MG63 (cell line): ENCODE data around the gene PTPRCAP. TPM values are rescaled to one million over a fixed set of nuclear protein-coding genes. Genes with fewer than 3 reads are reported as not detected.

ENCODE experiments used
- DNase-seq: peaks from one replicate; pipeline ENCODE4 v3.0.0-alpha.2; 2020
- H3K27me3 ChIP-seq: fragments of 250-450 bp; sonication (Bioruptor Pico); 2 replicates; pipeline ENCODE4 v1.5.1; 2020; ENCODE audit warnings: mild to moderate bottlenecking, moderate library complexity
- H3K36me3 ChIP-seq: fragments of 250-450 bp; sonication (Bioruptor Pico); 2 replicates; pipeline ENCODE4 v1.5.1; 2020; ENCODE audit warnings: mild to moderate bottlenecking, moderate library complexity
- H3K4me3 ChIP-seq: fragments of 250-450 bp; sonication (Bioruptor Pico); 2 replicates; pipeline ENCODE4 v1.5.1; 2020; ENCODE audit warnings: mild to moderate bottlenecking, moderate library complexity
- H3K9me3 ChIP-seq: fragments of 250-450 bp; sonication (Bioruptor Pico); 2 replicates; pipeline ENCODE4 v1.5.1; 2020; ENCODE audit warnings: mild to moderate bottlenecking, moderate library complexity
- total RNA-seq: library from RNA; depleted of rRNA; stranded (reverse); fragments of >200 nt; shearing (Covaris generic); gene quantifications from 2 replicates; pipeline ENCODE4 v1.2.3, GENCODE V29; 2014; ENCODE audit warnings: low replicate concordance

PTPRCAP gene
- total RNA-seq, 1 experiment from 2014 or later: not detected

DNA sequence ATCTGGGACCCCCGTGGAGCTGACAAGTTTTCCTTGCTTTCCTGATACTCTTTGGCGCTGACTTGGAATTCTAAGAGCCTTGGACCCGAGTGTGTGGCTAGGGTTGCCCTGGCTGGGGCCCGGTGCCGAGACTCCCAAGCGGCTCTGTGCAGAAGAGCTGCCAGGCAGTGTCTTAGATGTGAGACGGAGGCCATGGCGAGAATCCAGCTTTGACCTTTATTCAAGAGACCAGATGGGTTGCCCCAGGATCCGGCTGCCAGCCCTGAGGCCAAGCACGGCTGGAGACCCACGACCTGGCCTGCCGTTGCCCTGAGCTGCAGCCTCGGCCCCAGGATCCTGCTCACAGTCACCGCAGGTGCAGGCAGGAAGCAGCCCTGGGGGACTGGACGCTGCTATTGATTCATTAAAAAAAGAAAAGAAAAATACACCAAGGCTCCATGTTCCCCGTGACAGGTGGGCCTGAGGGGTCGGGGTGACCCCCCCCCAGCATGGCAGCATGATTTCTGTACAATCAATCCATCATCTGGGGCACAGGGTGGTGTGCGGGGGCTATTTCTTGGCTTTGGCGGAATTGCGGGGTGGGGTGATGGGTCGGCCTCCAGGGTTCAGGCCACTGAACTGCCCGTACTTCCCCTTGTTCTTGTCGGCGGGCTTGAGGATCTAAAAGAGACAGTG, 39.4 kb downstream of the PTPRCAP start:
- no peaks in the 10 kb centered on the region for H3K27me3 ChIP-seq
- H3K4me3 ChIP-seq: no peak overlapping the region
- no peaks in the 10 kb centered on the region for H3K9me3 ChIP-seq
- DNase-seq: no peak
- H3K36me3 ChIP-seq: peaks cover 47% of the 10 kb centered on the region

- peaks cover 47% of the 10 kb centered on the region for H3K36me3 ChIP-seq
- no peak for DNase-seq
Observed at GRCh38 chr11:67397536-67397935, 39.9 kb downstream of the PTPRCAP start.

DNA sequence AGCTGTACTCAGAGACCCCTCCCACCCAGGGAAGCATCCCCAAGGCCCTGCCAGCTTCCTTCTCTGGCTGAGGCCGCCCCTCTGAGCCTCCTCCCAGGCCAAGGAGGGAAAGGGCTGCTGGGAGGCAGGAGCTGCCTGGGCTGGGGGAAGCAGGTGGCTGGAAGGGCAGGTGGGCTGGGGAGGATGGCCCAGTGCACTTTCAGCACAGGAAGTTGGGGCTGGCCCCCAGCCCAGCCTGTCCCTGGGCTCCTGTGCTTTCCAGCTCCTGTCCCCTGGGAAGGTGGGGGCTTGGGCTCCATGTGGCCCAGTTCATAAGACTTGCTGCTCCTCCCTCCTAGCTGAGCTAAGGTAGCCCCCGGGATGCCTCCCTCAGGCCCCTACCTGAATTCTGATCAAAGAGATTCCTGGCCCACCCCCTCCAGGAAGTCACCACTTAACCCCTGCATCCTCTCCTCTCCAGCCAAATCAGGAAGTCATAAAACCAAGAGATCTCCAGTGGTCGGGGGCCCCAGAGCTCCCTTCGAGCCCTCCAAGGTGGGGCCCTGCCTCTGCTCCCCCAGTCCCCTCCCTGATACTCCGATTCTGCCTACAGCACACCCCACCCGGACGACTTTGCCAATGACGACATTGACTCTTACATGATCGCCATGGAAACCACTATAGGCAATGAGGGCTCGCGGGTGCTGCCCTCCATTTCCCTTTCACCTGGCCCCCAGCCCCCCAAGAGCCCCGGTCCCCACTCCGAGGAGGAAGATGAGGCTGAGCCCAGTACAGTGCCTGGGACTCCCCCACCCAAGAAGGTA, 40.7 kb downstream of the PTPRCAP start:
- H3K4me3 ChIP-seq: no peak overlapping the region
- H3K27me3 ChIP-seq: no peaks in the 10 kb centered on the region
- H3K9me3 ChIP-seq: no peaks in the 10 kb centered on the region
- peaks cover 49% of the 10 kb centered on the region for H3K36me3 ChIP-seq
- no peak for DNase-seq

More at GRCh38 chr11:67397536-67397935, 39.9 kb downstream of the PTPRCAP start:
- Histone ChIP-seq H3K4me3 (no peak overlapping the region), H3K27me3 (no peaks in the 10 kb centered on the region), H3K9me3 (no peaks in the 10 kb centered on the region)

DNA sequence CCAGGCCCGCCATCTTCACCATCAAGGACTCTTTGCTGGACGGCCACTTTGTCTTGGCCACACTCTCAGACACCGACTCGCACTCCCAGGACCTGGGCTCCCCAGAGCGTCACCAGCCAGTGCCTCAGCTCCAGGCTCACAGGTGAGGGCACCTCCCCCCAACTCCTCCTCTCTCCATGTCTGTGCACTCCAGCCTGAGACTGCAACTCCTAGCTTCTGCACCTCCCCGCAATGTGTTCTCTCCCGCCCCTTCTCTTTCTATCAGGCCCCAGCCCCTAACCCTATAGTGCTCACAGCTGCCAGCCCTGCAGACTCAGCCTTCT, 41.3 kb downstream of the PTPRCAP start:
- DNase-seq: no peak
- Histone ChIP-seq H3K36me3 (peaks cover 48% of the 10 kb centered on the region), H3K4me3 (no peak overlapping the region), H3K27me3 (no peaks in the 10 kb centered on the region), H3K9me3 (no peaks in the 10 kb centered on the region)

- Histone ChIP-seq H3K36me3 (peaks cover 43% of the 10 kb centered on the region), H3K9me3 (no peaks in the 10 kb centered on the region), H3K4me3 (no peak overlapping the region), H3K27me3 (no peaks in the 10 kb centered on the region)
- DNase-seq: no peak
Observed at GRCh38 chr11:67395555-67396258, 41.8 kb downstream of the PTPRCAP start.

DNA sequence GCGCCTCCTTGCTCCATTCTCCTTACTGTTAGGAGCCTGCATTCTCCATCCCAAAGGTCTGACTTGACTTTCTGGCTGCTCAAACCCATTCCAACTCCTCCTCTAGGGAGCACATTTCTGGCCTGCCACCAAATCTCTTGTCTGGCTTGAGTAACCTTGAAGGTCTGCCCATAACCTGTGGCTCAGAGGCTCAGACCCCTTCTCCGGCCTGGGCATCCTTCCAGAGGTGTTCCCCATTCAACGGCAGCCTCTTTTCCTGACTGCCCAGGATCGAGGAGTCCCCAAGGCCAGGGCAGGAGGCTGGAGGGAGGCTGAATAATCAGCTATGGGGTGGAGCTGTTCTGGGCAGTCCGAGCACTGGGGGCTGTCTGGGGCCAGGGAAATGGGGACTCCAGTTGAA, 43.5 kb downstream of the PTPRCAP start:
- DNase-seq: no peak
- Histone ChIP-seq H3K9me3 (no peaks in the 10 kb centered on the region), H3K36me3 (peaks cover 27% of the 10 kb centered on the region), H3K27me3 (no peaks in the 10 kb centered on the region), H3K4me3 (no peak overlapping the region)

- DNase-seq: no peak
- H3K27me3 ChIP-seq: no peaks in the 10 kb centered on the region
- H3K9me3 ChIP-seq: no peaks in the 10 kb centered on the region
- no peak overlapping the region for H3K4me3 ChIP-seq
- peaks cover 22% of the 10 kb centered on the region for H3K36me3 ChIP-seq
Observed at GRCh38 chr11:67393437-67393836, 44.0 kb downstream of the PTPRCAP start.

GRCh38 chr11:67392183-67392715, 45.2 kb downstream of the PTPRCAP start:
- DNase-seq: no peak
- H3K9me3 ChIP-seq: no peaks in the 10 kb centered on the region
- H3K36me3 ChIP-seq: peaks cover 11% of the 10 kb centered on the region
- H3K4me3 ChIP-seq: peak overlapping the region; percentile 83
- no peaks in the 10 kb centered on the region for H3K27me3 ChIP-seq

GRCh38 chr11:67391304-67392182, 45.9 kb downstream of the PTPRCAP start, which contains the start of gene RAD9A:
TSS of gene RAD9A (plus strand) at chr11:67391986. CDS start at chr11:67392045, 59 bp downstream.
- Histone ChIP-seq H3K4me3 (peak within 1 kb of the TSS; percentile 83), H3K36me3 (peaks cover 7% of the 10 kb centered on the region), H3K27me3 (no peaks in the 10 kb centered on the region), H3K9me3 (no peaks in the 10 kb centered on the region)
- DNase-seq: peak; percentile 95

GRCh38 chr11:67390947-67391303, 46.6 kb downstream of the PTPRCAP start:
- Histone ChIP-seq H3K27me3 (no peaks in the 10 kb centered on the region), H3K4me3 (peak overlapping the region; percentile 83), H3K36me3 (peaks cover 5% of the 10 kb centered on the region; the same call in 1 of the 2 replicates), H3K9me3 (no peaks in the 10 kb centered on the region)
- DNase-seq: no peak

DNA sequence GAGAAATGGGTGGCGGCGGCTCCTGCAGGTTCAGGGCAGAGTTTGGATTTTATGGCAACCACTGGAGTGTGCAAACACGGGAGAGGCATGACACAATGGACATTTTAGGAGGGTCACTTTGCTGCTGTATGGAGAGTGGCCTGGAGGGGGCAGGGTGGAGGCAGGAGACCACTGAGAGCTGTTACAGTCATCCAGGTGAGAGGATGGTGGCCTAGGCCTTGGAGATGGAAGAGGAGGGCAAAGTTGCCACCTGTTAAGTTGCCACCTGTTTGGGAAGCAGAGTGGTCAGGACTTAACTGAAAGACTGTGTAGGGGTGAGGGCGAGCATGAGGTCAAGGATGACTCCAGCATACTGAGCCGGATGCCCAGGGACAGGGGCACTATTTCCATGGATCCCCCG, 48.0 kb downstream of the PTPRCAP start:
- DNase-seq: no peak
- Histone ChIP-seq H3K27me3 (no peaks in the 10 kb centered on the region), H3K4me3 (no peak overlapping the region), H3K9me3 (no peaks in the 10 kb centered on the region), H3K36me3 (peaks cover 5% of the 10 kb centered on the region; the same call in 1 of the 2 replicates)

DNA sequence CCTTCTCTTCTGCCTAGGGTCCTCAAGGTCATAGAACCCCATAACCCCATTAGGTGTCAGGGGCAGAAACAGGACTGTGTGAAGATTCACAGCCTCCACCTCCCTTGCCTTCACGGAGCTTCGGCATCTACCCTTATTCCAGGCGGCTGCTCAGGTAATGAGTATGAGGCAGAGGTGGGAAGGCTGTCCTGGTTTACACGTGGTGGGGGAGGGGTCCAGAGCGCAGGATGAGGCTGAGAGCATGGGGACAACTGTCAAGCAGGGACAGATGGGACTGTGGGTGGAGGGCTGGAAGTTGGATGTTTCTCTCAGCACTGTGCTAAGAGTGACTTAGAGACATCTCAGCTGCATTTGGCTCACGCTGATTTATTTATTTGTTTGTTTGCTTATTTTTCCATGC, 50.0 kb downstream of the PTPRCAP start:
- Histone ChIP-seq H3K36me3 (0 out of 2 replicates have a peak, but pooled peaks cover 3% of the 10 kb centered on the region), H3K9me3 (no peaks in the 10 kb centered on the region), H3K4me3 (no peak overlapping the region), H3K27me3 (no peaks in the 10 kb centered on the region)
- no peak for DNase-seq

DNA sequence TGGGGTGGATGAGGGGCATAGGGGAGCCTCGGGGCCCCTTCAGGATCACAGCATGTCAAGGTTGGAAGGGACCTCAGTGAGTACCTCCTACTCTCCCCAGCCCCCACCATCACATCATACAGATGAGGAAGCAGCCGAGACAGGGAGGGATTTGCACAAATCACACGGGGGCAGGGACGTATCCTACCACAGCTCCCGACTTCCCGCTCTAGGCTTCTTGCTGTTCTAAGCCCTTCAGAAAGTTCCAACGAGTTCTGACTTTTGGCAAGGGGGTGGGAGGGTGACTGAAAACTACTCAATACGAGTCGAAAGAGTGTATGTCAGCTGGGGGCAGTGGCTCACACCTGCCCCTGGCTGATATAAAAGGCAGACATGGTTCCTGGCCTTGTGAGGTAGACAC, 50.4 kb downstream of the PTPRCAP start:
- no peaks in the 10 kb centered on the region for H3K9me3 ChIP-seq
- no peak for DNase-seq

More for the DNA sequence above, 50.4 kb downstream of the PTPRCAP start:
- Histone ChIP-seq H3K4me3 (no peak overlapping the region), H3K27me3 (no peaks in the 10 kb centered on the region), H3K36me3 (no peaks in the 10 kb centered on the region)
